Mucosa of descending colon (tissue), 3 donors: ENCODE measurements around the gene NCR2. TPM values are rescaled to one million over a fixed set of nuclear protein-coding genes. Genes with fewer than 3 reads are reported as not detected.

ENCODE experiments used
- ATAC-seq: fragments of 200-7000 bp; cut with Tn5 transposase; one replicate; pipeline ENCODE4 v1.9.1; 2020; ENCODE audit warnings: mild to moderate bottlenecking, moderate library complexity
- DNase-seq, 3 donors: peaks; one replicate each; pipeline ENCODE4 v3.0.0-alpha.2; 2020
- H3K36me3 ChIP-seq: fragments of 200-600 bp; one replicate; pipeline ENCODE4 v1.8.0; 2021; ENCODE audit warnings: low read depth, mild to moderate bottlenecking
- H3K4me1 ChIP-seq: fragments of 200-600 bp; one replicate; pipeline ENCODE4 v1.8.0; 2021; ENCODE audit warnings: low read depth, mild to moderate bottlenecking
- H3K4me3 ChIP-seq: fragments of 200-600 bp; one replicate; pipeline ENCODE4 v1.8.0; 2021; ENCODE audit warnings: mild to moderate bottlenecking
- H3K9me3 ChIP-seq: fragments of 200-600 bp; one replicate; pipeline ENCODE4 v1.8.0; 2021; ENCODE audit warnings: mild to moderate bottlenecking
- intact Hi-C, 2 donors: fragments of 100-400 bp; cut with DNase I in 1 of 2; cut with micrococcal nuclease in 1 of 2; formaldehyde crosslinking; loops; one replicate each; pipeline versions ENCODE4 v1.11.0 to v1.11.1; 2022; cut with DNase I, micrococcal nuclease
- total RNA-seq, 3 donors: library from RNA; stranded (reverse); fragmentation: NEBNext Ultra II Directional in 2 of 3; extraction: Animal tissue kit (Norgen Biotek cat#: 25700) in 2 of 3; gene quantifications; one replicate each; pipeline versions ENCODE4 v1.2.1 to v1.2.4, GENCODE V29; 2021 to 2023
- TF ChIP-seq, protein P1 (sequence below): fragments of 200-600 bp; IDR thresholded peaks from one replicate; pipeline ENCODE4 v1.8.0; 2022; ENCODE audit warnings: antibody characterized with exemption, mild to moderate bottlenecking
- donor health status: DM: no; HTN: no; CAD: no; lungs with moderate emphysema.
- donor health status: DM: no; HTN: no; CAD: no.
- donor health status: DM: no; HTN: yes; CAD: no.

NCR2 gene
- total RNA-seq, 3 donors from 2014 or later, result 0.25 TPM; not detected in 2

DNA sequence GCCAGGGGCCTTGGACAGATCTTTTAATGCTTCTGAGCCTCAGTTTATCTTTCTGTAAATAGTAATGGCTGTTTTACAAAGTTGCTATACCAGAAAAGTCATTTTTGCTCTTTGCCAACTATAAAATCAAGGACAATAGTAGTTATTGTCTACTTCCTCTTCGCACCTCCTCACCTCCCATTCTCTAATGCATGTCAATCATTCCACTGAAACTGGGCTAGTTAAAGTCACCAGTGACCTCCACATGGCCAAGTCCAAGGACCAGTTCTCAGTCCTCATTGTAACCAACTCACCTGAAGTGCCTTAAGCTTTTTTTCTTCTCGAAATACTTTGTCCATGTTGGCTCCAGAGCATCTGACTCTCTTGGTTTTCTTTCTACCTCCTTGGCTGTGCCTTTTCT, 51.2 kb downstream of the NCR2 start:
- no peaks in the 10 kb centered on the region for H3K9me3 ChIP-seq
- H3K4me3 ChIP-seq, result no peak overlapping the region
- ATAC-seq (no peak), DNase-seq (no peak)
- TF ChIP-seq, protein P1, sequence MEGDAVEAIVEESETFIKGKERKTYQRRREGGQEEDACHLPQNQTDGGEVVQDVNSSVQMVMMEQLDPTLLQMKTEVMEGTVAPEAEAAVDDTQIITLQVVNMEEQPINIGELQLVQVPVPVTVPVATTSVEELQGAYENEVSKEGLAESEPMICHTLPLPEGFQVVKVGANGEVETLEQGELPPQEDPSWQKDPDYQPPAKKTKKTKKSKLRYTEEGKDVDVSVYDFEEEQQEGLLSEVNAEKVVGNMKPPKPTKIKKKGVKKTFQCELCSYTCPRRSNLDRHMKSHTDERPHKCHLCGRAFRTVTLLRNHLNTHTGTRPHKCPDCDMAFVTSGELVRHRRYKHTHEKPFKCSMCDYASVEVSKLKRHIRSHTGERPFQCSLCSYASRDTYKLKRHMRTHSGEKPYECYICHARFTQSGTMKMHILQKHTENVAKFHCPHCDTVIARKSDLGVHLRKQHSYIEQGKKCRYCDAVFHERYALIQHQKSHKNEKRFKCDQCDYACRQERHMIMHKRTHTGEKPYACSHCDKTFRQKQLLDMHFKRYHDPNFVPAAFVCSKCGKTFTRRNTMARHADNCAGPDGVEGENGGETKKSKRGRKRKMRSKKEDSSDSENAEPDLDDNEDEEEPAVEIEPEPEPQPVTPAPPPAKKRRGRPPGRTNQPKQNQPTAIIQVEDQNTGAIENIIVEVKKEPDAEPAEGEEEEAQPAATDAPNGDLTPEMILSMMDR, result no peak
- no peaks in the 10 kb centered on the region for H3K4me1 ChIP-seq
- intact Hi-C loops, result no loop called here
- H3K36me3 ChIP-seq, result no peaks in the 10 kb centered on the region

DNA sequence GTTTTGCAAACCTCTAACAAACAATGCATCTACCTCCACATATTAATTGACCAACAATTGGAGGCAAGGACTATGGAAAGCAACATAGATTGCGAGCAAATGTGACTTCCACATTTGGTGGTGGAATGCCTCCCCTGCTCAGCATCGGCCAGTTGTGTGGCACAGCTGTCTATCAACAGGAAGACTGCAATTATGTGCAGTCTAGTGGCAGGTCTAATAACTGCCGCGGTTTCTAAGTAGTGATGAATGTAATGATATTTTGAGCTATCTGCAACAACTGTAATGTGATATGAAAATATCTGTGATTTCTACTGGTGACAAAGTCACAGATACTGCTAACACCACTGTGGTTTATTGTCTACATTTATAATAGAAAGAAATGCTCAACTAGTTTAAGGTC, 56.8 kb downstream of the NCR2 start:
- ATAC-seq (no peak), DNase-seq (no peak)
- H3K4me1 ChIP-seq, result no peaks in the 10 kb centered on the region
- H3K4me3 ChIP-seq, result no peak overlapping the region
- intact Hi-C loops, result no loop called here
- no peaks in the 10 kb centered on the region for H3K36me3 ChIP-seq
- H3K9me3 ChIP-seq, result peaks cover 4% of the 10 kb centered on the region
- TF ChIP-seq, protein P1, result no peak

DNA sequence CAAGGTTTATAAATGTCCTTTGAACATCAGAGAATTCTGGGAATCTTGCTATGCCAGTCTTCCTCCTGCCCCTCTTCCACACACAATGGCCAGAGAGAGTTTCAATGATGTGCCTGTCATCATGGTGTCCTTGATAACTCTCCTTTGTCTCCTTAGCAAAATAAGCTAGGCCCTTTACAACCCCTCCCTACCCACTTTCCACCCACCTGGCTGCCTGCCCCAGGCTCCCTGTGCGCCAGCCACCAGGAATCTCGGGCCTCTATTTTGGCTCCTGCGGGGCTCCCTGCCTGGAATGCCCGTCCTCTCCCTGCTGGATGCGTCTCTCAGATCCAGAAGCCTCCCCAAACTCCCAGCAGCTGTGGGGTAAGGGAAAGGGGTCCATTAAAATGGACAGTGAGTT, 60.9 kb downstream of the NCR2 start:
- TF ChIP-seq, protein P1, result no peak
- no peak for ATAC-seq
- Histone ChIP-seq H3K4me3 (no peak overlapping the region), H3K4me1 (no peaks in the 10 kb centered on the region), H3K9me3 (peaks cover 4% of the 10 kb centered on the region), H3K36me3 (no peaks in the 10 kb centered on the region)
- intact Hi-C loops, result no loop called here
- DNase-seq, result no peak

DNA sequence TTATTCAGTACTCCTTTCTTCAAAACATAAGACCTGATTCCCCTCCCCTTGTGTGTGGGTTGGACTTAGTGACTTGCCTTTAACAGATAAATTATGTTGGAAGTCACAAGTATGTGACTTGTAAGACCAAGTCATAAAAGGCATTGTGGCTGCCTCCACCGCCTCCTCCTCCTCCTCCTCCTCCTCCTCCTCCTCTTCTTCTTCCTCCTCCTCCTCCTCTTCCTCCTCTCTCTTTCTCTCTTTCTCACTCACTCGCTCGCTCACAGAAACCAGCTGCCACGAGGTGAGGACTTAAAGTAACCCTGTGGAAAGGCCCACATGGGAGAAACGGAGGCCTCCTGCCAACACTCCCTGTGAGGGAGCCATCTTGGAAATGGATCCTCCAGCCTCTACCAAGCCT, 64.0 kb downstream of the NCR2 start:
- intact Hi-C loops, result no loop called here
- TF ChIP-seq, protein P1, result no peak
- H3K4me1 ChIP-seq, result no peaks in the 10 kb centered on the region

More for the DNA sequence above, 64.0 kb downstream of the NCR2 start:
- DNase-seq, result no peak
- Histone ChIP-seq H3K36me3 (no peaks in the 10 kb centered on the region), H3K9me3 (peaks cover 4% of the 10 kb centered on the region), H3K4me3 (no peak overlapping the region)
- ATAC-seq, result no peak

Other genes starting within 250 kb of the NCR2 start
- under 1 TPM in 1 of 3 donors, not detected in 2; 0.35 TPM for gene TREML1, start 181.3 kb upstream of the NCR2 start, total RNA-seq
- 1 to 10 TPM in 1 of 3 donors, under 1 TPM in 2; 0.29 to 1.3 (median 0.67) TPM for gene TREM2, start 172.5 kb upstream of the NCR2 start, total RNA-seq
- not detected for gene TREML2, start 134.5 kb upstream of the NCR2 start, total RNA-seq
- gene TREML4, start 107.3 kb upstream of the NCR2 start, total RNA-seq, result not detected
- gene TREM1, start 48.9 kb upstream of the NCR2 start, total RNA-seq, result 1 to 10 TPM in 2 of 3 donors, not detected in 1; 1.2 to 2.0 TPM
- 10 to 100 TPM; 31.5 to 34.9 (median 33.8) TPM for gene FOXP4, start 210.8 kb downstream of the NCR2 start, total RNA-seq